ENCODE measurements around the gene SPIRE1.
"Not testable (repeated sequence)": the region's sequence is repeated elsewhere in the genome, so short reads cannot be mapped to it uniquely, and the experiment has no call there.

SPIRE1 gene

GRCh38 chr18:12485479-12486105 lies 172.3 kb downstream of the SPIRE1 start:
- TF ChIP-seq GATA1 (IDR thresholded peaks at IDR 0.05; ENCODE audit: low read depth, low read length) (no peak), POLR2A (IDR thresholded peaks at IDR 0.05; ENCODE audit: low read length) (no peak)

GRCh38 chr18:12481915-12482314 lies 176.0 kb downstream of the SPIRE1 start:
- DNase-seq, result not testable (repeated sequence)

More at GRCh38 chr18:12485479-12486105, 172.3 kb downstream of the SPIRE1 start:
- no peak for DNase-seq

DNA sequence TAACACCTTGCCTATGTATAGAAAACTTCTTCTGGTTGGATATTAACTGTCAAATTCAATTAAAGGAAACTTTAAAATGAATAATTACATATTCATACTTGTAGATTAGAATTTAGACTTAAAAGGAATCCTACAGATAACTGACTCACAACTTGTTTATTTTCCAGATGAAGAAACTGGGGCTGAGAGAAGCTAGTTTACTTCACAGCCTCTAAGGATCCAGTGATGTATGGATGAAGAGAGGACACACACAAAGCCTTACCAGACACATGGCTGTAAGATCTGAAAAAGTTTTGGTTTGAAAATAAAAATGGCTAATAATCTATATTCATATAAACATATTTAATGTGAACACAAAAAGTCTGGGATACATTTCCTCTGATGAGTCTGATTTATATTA lies 177.9 kb downstream of the SPIRE1 start:
- no peak for DNase-seq
- TF ChIP-seq POLR2A (IDR thresholded peaks at IDR 0.05; ENCODE audit: low read length), result no peak
- no peak for TF ChIP-seq GATA1 (IDR thresholded peaks at IDR 0.05; ENCODE audit: low read depth, low read length)

DNA sequence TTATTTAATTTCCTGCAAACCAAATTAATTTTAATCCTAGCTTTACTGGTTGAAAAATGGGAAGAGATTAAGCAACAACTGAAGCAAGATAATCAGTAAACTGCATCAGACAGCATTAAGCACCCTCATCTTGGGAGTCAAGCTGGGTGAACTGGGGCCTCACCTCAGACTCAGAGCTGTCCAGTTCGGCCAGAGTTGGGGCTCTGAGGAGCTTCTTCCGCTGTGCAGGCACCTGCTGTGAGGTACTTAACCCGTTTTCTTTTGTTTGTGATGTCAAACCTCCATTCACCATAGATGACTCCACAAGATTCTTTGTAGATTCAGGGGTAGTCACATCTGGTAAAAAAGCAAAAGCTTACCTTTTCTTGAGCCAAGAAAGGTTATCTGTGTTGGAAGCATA lies 178.4 kb downstream of the SPIRE1 start:
- no peak for TF ChIP-seq GATA1 (IDR thresholded peaks at IDR 0.05; ENCODE audit: low read depth, low read length)
- no peak for TF ChIP-seq POLR2A (IDR thresholded peaks at IDR 0.05; ENCODE audit: low read length)
- peak; percentile 18 to 36 for DNase-seq

- TF ChIP-seq GATA1 (IDR thresholded peaks at IDR 0.05; ENCODE audit: low read depth, low read length), result no peak
- TF ChIP-seq POLR2A (IDR thresholded peaks at IDR 0.05; ENCODE audit: low read length), result no peak
- no peak for DNase-seq
These were observed 179.4 kb downstream of the SPIRE1 start for GRCh38 chr18:12478269-12479047.

DNA sequence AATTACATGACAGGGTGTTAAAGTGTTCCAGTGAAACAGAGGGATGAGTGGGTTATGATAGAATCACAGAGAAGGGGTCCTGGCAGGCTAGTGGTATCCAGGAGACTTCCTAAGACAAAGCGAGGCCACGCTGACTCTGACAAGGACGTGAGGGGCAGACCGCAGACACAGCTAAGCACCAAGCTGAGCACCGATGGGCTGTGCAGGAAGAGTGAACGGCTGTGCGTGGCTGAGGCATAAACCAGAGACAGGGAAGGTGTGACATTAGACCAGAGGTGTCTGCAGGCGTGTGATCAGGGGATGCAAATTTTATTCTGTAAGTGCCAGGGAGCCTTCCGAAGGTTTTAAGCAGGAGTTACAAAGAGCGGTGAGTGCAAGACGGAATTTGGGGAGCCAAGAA lies 180.3 kb downstream of the SPIRE1 start:
- DNase-seq, result no peak
- no peak for TF ChIP-seq POLR2A (IDR thresholded peaks at IDR 0.05; ENCODE audit: low read length)
- TF ChIP-seq GATA1 (IDR thresholded peaks at IDR 0.05; ENCODE audit: low read depth, low read length), result no peak

DNA sequence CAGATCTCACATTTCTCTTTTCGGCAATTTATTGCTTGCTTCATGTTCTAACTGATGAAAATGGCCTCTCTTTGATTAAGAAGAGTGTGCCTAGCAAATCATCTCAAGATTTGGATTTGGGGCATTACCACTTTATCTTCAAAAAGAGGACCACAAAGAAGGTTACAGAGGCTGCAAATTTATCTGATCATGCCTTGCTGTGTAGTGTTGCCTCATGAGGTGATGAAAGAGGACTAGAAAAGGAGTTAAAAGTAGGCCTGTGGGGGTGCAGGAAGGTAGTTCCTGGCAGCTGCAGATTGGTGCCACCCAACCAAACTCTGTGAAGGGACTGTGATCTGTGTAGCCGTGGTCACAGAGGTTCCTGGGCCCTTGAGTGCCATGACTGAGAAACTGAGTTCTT lies 181.0 kb downstream of the SPIRE1 start:
- no peak for TF ChIP-seq POLR2A (IDR thresholded peaks at IDR 0.05; ENCODE audit: low read length)
- DNase-seq, result peak; percentile 39 to 70

DNA sequence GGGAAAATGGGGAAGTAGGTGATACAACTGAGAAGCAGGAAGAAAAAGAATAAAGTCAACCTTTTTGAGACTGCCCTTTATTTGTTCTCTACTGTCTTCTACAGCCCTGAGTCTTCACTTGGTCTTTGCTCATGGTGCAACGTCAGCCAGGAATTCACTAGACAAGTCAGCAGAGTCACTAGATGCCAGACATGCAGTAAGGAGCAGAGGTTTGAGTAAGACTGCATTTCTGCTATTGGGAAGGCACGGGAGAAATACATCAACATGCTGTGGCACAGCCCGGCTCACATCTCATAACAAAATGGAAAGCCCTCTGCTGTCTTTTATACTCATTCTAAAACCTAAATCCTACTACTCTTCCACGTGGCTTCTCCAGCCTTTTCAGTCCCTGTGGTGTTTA lies 183.0 kb downstream of the SPIRE1 start:
- TF ChIP-seq GATA1 (IDR thresholded peaks at IDR 0.05; ENCODE audit: low read depth, low read length) (no peak), POLR2A (IDR thresholded peaks at IDR 0.05; ENCODE audit: low read length) (no peak)
- DNase-seq, result no peak

DNA sequence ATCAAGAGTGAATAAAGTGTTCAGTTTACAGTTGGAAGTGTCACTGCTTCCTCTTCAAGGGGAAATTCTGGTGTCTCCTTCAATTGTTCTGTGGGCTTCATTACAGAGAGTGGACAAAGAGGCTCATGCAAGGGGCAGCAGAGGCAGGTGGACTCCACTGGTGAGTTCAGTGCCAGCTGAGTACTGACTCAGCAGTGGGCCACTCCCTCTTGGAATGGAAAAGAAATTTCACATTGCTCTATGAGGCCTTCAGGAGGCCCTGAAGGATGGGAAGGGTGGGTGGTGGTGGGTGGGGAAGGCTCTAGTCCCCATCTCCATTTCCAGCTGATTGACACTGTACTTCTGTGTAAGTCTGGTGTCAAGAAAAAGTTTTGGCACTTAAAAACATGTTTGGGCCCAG lies 183.8 kb downstream of the SPIRE1 start:
- no peak for TF ChIP-seq GATA1 (IDR thresholded peaks at IDR 0.05; ENCODE audit: low read depth, low read length)
- no peak for TF ChIP-seq POLR2A (IDR thresholded peaks at IDR 0.05; ENCODE audit: low read length)
- peak; percentile 25 to 68 for DNase-seq

DNA sequence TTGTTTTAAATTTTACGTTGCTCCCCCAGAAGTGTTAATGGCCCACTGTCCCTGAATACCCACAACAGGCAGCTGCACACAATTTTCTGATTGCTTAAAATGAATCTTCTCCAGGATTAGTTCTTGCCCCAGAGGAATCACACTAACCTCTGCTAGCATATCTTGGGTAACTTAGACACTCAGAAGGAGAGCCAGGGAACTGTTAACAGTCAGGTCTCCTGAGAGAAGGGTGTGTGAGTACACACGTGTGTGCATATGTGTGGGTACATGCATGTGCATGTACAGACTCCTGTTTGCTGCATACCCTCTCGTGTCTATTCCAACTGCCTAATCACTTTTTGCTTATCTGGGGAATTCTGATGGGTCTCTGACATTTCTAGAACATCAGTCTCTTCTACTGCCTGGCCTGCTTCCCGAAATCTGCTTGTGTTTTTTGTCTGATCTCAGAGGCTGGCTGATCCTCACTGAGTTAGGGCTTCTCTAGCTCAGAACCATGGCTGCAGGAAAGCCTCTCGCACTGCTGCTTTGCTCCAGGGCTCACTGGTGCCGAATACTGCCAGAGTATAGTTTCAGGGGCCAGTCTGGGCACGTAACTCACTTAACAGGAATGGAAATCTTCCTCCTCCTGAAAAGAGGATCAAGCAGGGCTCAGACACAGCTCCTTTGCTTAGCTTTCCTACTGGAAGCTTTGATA lies 187.4 kb downstream of the SPIRE1 start:
- TF ChIP-seq GATA1 (IDR thresholded peaks at IDR 0.05; ENCODE audit: low read depth, low read length) (no peak), POLR2A (IDR thresholded peaks at IDR 0.05; ENCODE audit: low read length) (no peak)
- DNase-seq, result no peak

GRCh38 chr18:12468445-12468844 lies 189.5 kb downstream of the SPIRE1 start:
- peak; percentile 75 to 76 for DNase-seq
- TF ChIP-seq POLR2A (IDR thresholded peaks at IDR 0.05; ENCODE audit: low read length) (no peak), GATA1 (IDR thresholded peaks at IDR 0.05; ENCODE audit: low read depth, low read length) (no peak)

- TF ChIP-seq POLR2A (IDR thresholded peaks at IDR 0.05; ENCODE audit: low read length), result no peak
- TF ChIP-seq GATA1 (IDR thresholded peaks at IDR 0.05; ENCODE audit: low read depth, low read length), result no peak
These were observed 193.2 kb downstream of the SPIRE1 start for GRCh38 chr18:12464731-12465130.

GRCh38 chr18:12463191-12463590 lies 194.7 kb downstream of the SPIRE1 start:
- no peak for DNase-seq
- TF ChIP-seq GATA1 (IDR thresholded peaks at IDR 0.05; ENCODE audit: low read depth, low read length) (no peak), POLR2A (IDR thresholded peaks at IDR 0.05; ENCODE audit: low read length) (no peak)

More at GRCh38 chr18:12464731-12465130, 193.2 kb downstream of the SPIRE1 start:
- no peak for DNase-seq

- no peak for DNase-seq
- TF ChIP-seq GATA1 (IDR thresholded peaks at IDR 0.05; ENCODE audit: low read depth, low read length) (no peak), POLR2A (IDR thresholded peaks at IDR 0.05; ENCODE audit: low read length) (no peak)
These were observed 195.7 kb downstream of the SPIRE1 start for GRCh38 chr18:12462242-12462641.

Data from erythroblast (primary cell).